GM12875 (cell line): Measurements from ENCODE around the gene RNF141.

ENCODE experiments used
- H3K4me3 ChIP-seq: one replicate; pipeline ENCODE4 v1.5.1; 2011; ENCODE audit warnings: low read depth, low read length, control low read depth
- TF ChIP-seq, protein P1 (sequence below): IDR thresholded peaks from 2 replicates; pipeline ENCODE4 v1.5.1; 2011; ENCODE audit warnings: low read depth, mild to moderate bottlenecking, control low read depth, inconsistent platforms, low read length, moderate library complexity, borderline replicate concordance; ENCODE audit not compliant: insufficient read depth

The RNF141 gene

DNA sequence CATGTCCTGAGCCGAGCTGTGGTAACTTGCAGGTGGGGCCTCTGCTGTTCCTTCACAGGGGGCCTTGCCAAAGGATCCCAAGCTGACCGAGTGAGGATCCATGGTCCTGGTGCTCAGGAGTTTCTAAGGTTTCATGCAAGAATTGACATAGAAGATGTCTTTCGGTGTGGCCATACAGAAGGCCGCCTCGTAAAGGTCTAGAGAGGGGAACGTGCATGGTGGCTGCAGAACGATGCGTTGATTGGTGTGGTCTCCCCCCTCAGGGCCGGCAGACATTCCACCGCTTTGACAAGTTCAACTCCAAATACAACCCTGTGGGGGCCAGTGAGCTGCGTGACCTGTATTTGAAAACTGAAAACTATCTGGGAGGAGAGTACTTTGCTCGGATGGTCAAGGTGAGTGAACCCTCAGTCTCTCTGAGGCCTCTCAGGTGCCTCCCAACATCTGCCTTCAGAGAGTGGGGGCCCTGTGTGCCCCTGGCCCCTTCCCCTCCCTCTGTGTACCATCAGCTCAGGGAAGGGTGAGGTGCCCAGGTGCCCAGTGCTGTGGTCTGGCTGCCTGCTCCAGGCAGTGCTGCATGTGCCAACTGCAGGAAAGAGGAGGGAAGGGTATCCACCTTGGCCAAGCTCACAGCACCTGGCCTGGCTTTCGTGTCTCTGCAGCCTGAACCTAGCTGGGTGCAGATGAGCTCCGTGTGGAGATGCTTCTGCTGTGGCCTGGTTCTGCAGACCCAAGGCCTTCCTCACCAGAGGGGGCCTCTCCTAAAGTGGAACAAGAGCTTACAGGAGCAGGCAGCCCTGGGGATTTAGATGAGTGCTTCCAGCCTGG, 46.1 kb downstream of the RNF141 start:
- no peak overlapping the region for H3K4me3 ChIP-seq
- TF ChIP-seq, protein P1, sequence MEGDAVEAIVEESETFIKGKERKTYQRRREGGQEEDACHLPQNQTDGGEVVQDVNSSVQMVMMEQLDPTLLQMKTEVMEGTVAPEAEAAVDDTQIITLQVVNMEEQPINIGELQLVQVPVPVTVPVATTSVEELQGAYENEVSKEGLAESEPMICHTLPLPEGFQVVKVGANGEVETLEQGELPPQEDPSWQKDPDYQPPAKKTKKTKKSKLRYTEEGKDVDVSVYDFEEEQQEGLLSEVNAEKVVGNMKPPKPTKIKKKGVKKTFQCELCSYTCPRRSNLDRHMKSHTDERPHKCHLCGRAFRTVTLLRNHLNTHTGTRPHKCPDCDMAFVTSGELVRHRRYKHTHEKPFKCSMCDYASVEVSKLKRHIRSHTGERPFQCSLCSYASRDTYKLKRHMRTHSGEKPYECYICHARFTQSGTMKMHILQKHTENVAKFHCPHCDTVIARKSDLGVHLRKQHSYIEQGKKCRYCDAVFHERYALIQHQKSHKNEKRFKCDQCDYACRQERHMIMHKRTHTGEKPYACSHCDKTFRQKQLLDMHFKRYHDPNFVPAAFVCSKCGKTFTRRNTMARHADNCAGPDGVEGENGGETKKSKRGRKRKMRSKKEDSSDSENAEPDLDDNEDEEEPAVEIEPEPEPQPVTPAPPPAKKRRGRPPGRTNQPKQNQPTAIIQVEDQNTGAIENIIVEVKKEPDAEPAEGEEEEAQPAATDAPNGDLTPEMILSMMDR: no peak

DNA sequence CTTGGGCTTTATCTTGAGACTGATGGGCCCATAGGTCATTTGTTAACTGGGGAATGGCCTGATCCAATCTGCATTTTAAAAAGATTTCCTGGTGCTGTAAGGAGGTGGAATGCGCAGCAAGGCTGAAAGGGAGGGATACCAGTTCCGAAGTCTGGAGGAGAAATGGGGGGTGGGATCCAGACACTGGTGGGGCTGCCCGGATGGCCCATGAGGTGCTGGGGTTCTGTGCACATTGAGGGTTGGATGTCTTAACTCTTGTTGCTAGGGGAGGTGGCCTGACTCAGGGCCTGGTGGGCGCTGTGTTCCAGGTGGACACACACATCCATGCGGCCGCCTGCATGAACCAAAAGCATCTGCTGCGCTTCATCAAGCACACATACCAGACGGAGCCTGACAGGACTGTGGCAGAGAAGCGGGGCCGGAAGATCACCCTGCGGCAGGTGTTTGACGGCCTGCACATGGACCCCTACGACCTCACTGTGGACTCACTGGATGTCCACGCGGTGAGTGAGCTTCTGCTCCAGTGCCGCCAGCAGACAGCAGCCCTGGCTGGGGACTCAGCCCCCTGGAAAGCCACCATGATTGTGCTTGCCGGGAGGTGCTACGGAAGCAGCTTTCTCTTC, 47.8 kb downstream of the RNF141 start:
- no peak overlapping the region for H3K4me3 ChIP-seq
- TF ChIP-seq, protein P1: no peak

DNA sequence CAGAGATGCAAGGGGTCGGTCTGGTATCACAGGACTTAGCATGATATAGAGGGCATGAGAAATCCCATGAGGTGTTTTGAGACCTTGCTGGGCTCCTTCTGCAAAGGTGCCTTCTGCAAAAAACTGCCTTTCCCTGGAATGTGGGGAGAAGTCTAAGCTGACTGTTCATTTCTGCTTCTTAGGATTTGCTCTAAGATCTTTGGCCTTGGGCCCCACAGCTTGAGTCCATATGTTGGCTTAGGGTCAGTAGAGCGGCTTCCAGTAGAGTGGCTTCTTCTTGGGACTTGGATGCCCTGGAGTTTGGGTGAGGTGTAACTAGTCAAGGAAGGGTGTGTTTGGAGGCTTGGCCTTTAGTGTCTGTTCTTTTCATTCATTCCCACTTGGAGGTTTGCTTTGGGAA, 48.9 kb downstream of the RNF141 start:
- H3K4me3 ChIP-seq: no peak overlapping the region
- TF ChIP-seq, protein P1: no peak

DNA sequence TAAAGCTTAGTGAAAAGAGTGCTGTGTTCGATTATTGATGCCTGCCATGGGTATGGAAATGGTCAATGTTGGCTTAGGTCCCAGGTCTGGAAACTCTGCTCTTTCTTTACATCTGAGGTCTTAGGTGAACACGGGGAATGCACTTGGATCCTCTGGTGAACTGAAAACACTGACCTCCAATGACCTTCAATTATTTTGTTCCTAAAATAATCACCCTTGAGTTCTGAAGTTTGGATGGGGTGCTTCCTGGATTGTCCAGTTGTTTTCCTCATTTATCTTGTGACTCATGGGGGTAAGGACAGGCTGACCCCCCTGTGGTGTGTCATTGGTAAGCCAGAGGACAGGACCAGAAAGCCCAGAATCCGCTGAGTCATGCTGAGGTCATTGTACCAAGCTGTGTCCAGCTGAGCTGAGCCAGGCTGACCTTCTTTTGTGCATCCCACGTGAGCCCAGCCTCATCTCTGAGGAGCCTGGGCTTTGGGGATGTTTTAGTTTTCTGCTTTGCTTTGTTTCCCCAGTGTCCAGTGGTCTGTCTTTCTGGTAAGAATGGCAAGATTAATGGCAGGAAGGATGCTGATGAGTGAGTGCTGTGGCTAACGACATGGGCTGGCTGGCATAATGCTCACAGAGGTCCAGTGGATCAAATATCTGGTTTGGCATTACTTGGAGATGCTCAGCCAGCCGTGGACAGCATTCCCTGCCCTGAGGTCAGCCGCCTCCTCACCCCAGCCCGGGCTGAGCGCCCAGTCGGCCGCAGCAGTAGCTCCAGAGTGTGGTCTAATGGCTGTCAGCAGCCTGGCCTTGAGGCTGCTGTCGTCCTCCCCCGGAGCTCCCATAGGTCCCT, 50.4 kb downstream of the RNF141 start:
- TF ChIP-seq, protein P1: no peak
- no peak overlapping the region for H3K4me3 ChIP-seq

DNA sequence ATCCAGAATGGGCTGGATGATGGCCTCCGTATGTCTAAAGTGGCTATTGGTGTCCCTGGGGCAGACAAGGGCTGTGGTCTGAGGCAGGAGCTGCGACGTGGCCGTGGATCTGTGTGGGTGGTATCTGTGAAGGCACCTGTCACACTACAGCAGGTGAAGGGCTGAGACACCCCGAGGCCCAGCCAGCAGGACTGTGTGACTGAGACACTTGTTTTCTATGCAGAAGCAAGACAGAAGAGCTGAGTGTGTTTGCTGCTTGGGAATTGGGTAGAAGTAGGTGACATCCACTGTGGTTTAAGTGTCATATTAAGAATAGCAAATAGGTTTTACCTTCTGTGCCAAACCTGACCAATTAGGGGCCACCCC, 51.0 kb downstream of the RNF141 start:
- no peak overlapping the region for H3K4me3 ChIP-seq
- TF ChIP-seq, protein P1: no peak

DNA sequence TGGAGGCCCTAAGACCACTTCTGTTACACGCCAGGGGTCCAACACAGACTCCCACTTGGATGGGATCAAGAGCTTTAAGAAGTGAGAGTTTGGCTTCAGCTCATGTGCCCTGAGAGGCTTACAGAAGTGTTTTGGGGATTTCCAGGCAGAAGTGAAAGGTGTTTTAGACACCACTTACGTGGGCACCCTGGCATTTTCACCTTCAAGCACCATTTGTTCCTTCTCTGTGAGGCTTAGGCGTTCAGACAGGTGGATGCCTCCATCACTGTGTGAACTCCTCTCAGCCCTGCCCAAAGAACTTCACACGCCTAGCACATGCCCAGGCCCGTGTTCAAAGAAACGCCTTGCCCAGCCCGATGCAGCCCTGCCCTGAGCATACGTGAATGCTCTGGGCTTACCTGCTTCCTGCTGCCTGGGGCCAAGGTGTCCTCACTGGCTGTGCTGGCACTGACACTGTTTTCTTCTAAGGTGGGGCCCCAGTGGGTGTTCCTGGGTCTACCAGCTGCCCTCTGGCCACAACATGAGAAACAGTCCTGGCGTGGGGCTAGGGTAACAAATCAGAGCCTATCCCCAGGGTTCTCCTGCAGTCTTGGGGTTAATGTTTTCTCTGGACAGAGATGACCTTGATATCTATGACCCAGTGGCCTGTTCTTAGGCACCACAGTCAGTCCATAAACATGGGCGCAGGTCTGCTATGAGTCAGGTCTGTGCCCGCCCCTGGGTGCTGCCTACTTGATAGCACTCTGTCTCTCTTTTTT, 51.9 kb downstream of the RNF141 start:
- TF ChIP-seq, protein P1: no peak
- H3K4me3 ChIP-seq: no peak overlapping the region
